Tibial nerve (tissue), 4 donors: ENCODE measurements around the gene ATN1. TPM values are rescaled to one million over a fixed set of nuclear protein-coding genes. Genes with fewer than 3 reads are reported as not detected.

Experiments
- DNase-seq, 2 donors: peaks; one replicate each; pipeline ENCODE4 v3.0.0-alpha.2; 2019; ENCODE audit warnings: low spot score in 2 of 2
- H3K27ac ChIP-seq, 4 donors: fragments of 200-600 bp; sonication (generic) in 3 of 4; one replicate each; pipeline ENCODE4 v1.5.1; 2017 to 2019; ENCODE audit warnings: mild to moderate bottlenecking in 1 of 4
- H3K27me3 ChIP-seq, 2 donors: fragments of 200-600 bp; sonication (generic) in 1 of 2; one replicate each; pipeline versions ENCODE4 v1.5.1 to v1.6.0; 2017 to 2019
- H3K36me3 ChIP-seq, 3 donors: fragments of 200-600 bp; sonication (generic); one replicate each; pipeline ENCODE4 v1.5.1; 2018 to 2019
- H3K4me1 ChIP-seq, 4 donors: fragments of 200-600 bp; sonication (generic) in 3 of 4; one replicate each; pipeline ENCODE4 v1.5.1; 2017 to 2019
- H3K4me3 ChIP-seq, 4 donors: fragments of 200-600 bp; sonication (generic) in 3 of 4; one replicate each; pipeline ENCODE4 v1.5.1; 2017 to 2019; ENCODE audit warnings: mild to moderate bottlenecking in 1 of 4, moderate library complexity in 1 of 4
- H3K9me3 ChIP-seq, 4 donors: fragments of 200-600 bp; sonication (generic) in 3 of 4; one replicate each; pipeline ENCODE4 v1.5.1; 2017 to 2019
- CTCF ChIP-seq, 5 experiments: fragments of 200-600 bp in 3 of 5; fragments of 450-650 bp in 2 of 5; sonication (generic) in 3 of 5; IDR thresholded peaks; one replicate each; pipeline ENCODE4 v1.5.1; 2016 to 2019; ENCODE audit warnings: antibody characterized with exemption in 5 of 5, mild to moderate bottlenecking in 3 of 5, moderate library complexity in 2 of 5
- EP300 ChIP-seq, 2 donors: sonication (generic); formaldehyde crosslinking; IDR thresholded peaks; one replicate each; pipeline ENCODE4 v1.6.1; 2017; ENCODE audit warnings: antibody characterized with exemption in 2 of 2, mild to moderate bottlenecking in 1 of 2
- POLR2A ChIP-seq, 2 donors: fragments of 450-650 bp; IDR thresholded peaks; one replicate each; pipeline ENCODE4 v1.6.1; 2017; ENCODE audit warnings: antibody characterized with exemption in 2 of 2, mild to moderate bottlenecking in 2 of 2, moderate library complexity in 2 of 2
- WGBS, 2 donors: methylation state at CpG; one replicate each; pipeline ENCODE4 v1.1.5; 2018; 5-methylcytosine and 5-hydroxymethylcytosine counted together
- total RNA-seq, 4 donors: library from RNA; depleted of rRNA; stranded (reverse); fragments of >200 nt; gene quantifications; one replicate each; pipeline ENCODE4 v1.1.0, GENCODE V29; 2016

ATN1 gene
- total RNA-seq, 4 donors from 2014 or later: 92.2 to 260 (median 123) TPM

GRCh38 chr12:6962285-6963015, 34.7 kb downstream of the ATN1 start:
- 53 to 62% methylated on average over 17 to 24 of the region's 25 CpGs for WGBS, 2 donors
- no peak for DNase-seq
- H3K36me3 ChIP-seq: peaks cover 0 to 24% (median 18%) of the 10 kb centered on the region in 3 donors
- H3K9me3 ChIP-seq: no peaks in the 10 kb centered on the region
- H3K4me3 ChIP-seq: peak overlapping the region in 1 of 4 donors; percentile 22
- H3K4me1 ChIP-seq: peaks cover 0 to 67% (median 38%) of the 10 kb centered on the region in 4 donors
- TF ChIP-seq CTCF (IDR thresholded peaks at IDR 0.05): no peak
- no peak for TF ChIP-seq POLR2A (IDR thresholded peaks at IDR 0.05)
- no peak for TF ChIP-seq EP300 (IDR thresholded peaks at IDR 0.05)
- H3K27ac ChIP-seq: peak overlapping the region; percentile 73 to 96 (median 82)
- no peaks in the 10 kb centered on the region for H3K27me3 ChIP-seq

GRCh38 chr12:6963016-6963731, 35.4 kb downstream of the ATN1 start:
- TF ChIP-seq POLR2A (IDR thresholded peaks at IDR 0.05) (no peak), EP300 (IDR thresholded peaks at IDR 0.05) (no peak), CTCF (IDR thresholded peaks at IDR 0.05) (no peak)
- 73 to 77% methylated on average over 27 to 30 of the region's 32 CpGs for WGBS, 2 donors
- Histone ChIP-seq H3K9me3 (no peaks in the 10 kb centered on the region), H3K27me3 (no peaks in the 10 kb centered on the region), H3K4me3 (no peak overlapping the region), H3K4me1 (peaks cover 0 to 63% (median 35%) of the 10 kb centered on the region in 4 donors), H3K27ac (peak overlapping the region in 3 of 4 donors; percentile 77 to 96 (median 86)), H3K36me3 (peaks cover 0 to 31% (median 25%) of the 10 kb centered on the region in 3 donors)
- no peak for DNase-seq

GRCh38 chr12:6963791-6964413, 36.1 kb downstream of the ATN1 start:
- H3K9me3 ChIP-seq: no peaks in the 10 kb centered on the region
- WGBS, 2 donors: 62 to 78% methylated on average over 15 to 17 of the region's 17 CpGs
- peak overlapping the region in 3 of 4 donors; percentile 77 to 96 (median 86) for H3K27ac ChIP-seq
- peaks cover 0 to 38% (median 28%) of the 10 kb centered on the region in 3 donors for H3K36me3 ChIP-seq
- H3K27me3 ChIP-seq: no peaks in the 10 kb centered on the region
- no peak overlapping the region for H3K4me3 ChIP-seq
- no peak for TF ChIP-seq EP300 (IDR thresholded peaks at IDR 0.05)
- TF ChIP-seq POLR2A (IDR thresholded peaks at IDR 0.05): no peak
- H3K4me1 ChIP-seq: peaks cover 0 to 67% (median 39%) of the 10 kb centered on the region in 4 donors
- DNase-seq: no peak

GRCh38 chr12:6964605-6965025, 36.9 kb downstream of the ATN1 start:
- WGBS, 2 donors: 70 to 82% methylated on average over 5 to 8 of the region's 8 CpGs
- Histone ChIP-seq H3K27ac (peak overlapping the region in 3 of 4 donors; percentile 77 to 87 (median 86)), H3K27me3 (no peaks in the 10 kb centered on the region), H3K9me3 (no peaks in the 10 kb centered on the region), H3K4me3 (no peak overlapping the region), H3K4me1 (peaks cover 0 to 72% (median 44%) of the 10 kb centered on the region in 4 donors), H3K36me3 (peaks cover 0 to 43% (median 28%) of the 10 kb centered on the region in 3 donors)
- no peak for TF ChIP-seq POLR2A (IDR thresholded peaks at IDR 0.05)
- no peak for DNase-seq

GRCh38 chr12:6965026-6965661, 37.4 kb downstream of the ATN1 start:
- peaks cover 0 to 73% (median 44%) of the 10 kb centered on the region in 4 donors for H3K4me1 ChIP-seq
- H3K9me3 ChIP-seq: no peaks in the 10 kb centered on the region
- WGBS, 2 donors: 17 to 27% methylated on average over 12 of the region's 12 CpGs
- peak overlapping the region in 3 of 4 donors; percentile 77 to 87 (median 86) for H3K27ac ChIP-seq
- DNase-seq: peak in 1 of 2 donors; percentile 74
- peaks cover 0 to 43% (median 28%) of the 10 kb centered on the region in 3 donors for H3K36me3 ChIP-seq
- no peaks in the 10 kb centered on the region for H3K27me3 ChIP-seq
- H3K4me3 ChIP-seq: no peak overlapping the region
- no peak for TF ChIP-seq POLR2A (IDR thresholded peaks at IDR 0.05)
- TF ChIP-seq CTCF (IDR thresholded peaks at IDR 0.05): peak; percentile 86 to 95 (median 93)
- peak; percentile 19 to 57 for TF ChIP-seq EP300 (IDR thresholded peaks at IDR 0.05)
